K562 (cell line): ENCODE data around the gene CHURC1. TPM values are rescaled to one million over a fixed set of nuclear protein-coding genes. Genes with fewer than 3 reads are reported as not detected.

Experiments used
- ATAC-seq: fragments of 200-7000 bp; cut with Tn5 transposase; 3 replicates; pipeline ENCODE4 v1.9.1; 2020; ENCODE audit warnings: moderate library complexity
- BruUV-seq: library from RNA; stranded (reverse); fragments of 400-500 nt; replicated peaks from 2 replicates; lab custom pipeline; 2021; lab: Mats Ljungman, UMichigan
- CTCF ChIA-PET: fragments of 300-600 bp; formaldehyde crosslinking; extraction: SDS; loops from one replicate; lab custom pipeline; 2021; ENCODE audit warnings: low intra/inter-chr PET ratio; lab: Yijun Ruan, JAX
- POLR2A ChIA-PET: fragments of 300-600, 350-650 bp; sonication (Branson Sonifier 250); formaldehyde crosslinking; extraction: SDS; loops from one replicate; lab custom pipeline; 2021; ENCODE audit warnings: antibody characterized with exemption, inconsistent platforms; lab: Yijun Ruan, JAX
- DNase-seq, 4 experiments: peaks; one replicate each; pipeline versions ENCODE4 v3.0.0 to v3.0.0-alpha.2; 2011 to 2018; ENCODE audit warnings: low spot score in 3 of 4, mixed read lengths in 3 of 4; ENCODE audit errors: extremely low read depth in 1 of 4
- FAIRE-seq: peaks from 2 replicates; lab custom pipeline; 2011; peaks lifted over from hg19 to GRCh38; lab: Jason Lieb, UNC
- H2AFZ ChIP-seq: 2 replicates; pipeline ENCODE4 v1.6.0; 2011; ENCODE audit warnings: low read depth, low read length, control low read depth, inconsistent platforms
- H3K27ac ChIP-seq: fragments of 200-600 bp; 3 replicates; pipeline ENCODE4 v1.8.0; 2011; ENCODE audit warnings: low read depth, mild to moderate bottlenecking, control low read depth, inconsistent platforms, low read length, moderate library complexity, mixed read lengths; ENCODE audit errors: extremely low read depth
- H3K27me3 ChIP-seq, 2 experiments: fragments of 300-600 bp in 1 of 2; 2 replicates in 1 of 2; 3 replicates in 1 of 2; pipeline versions ENCODE4 v1.6.0 to v1.8.0; 2011; ENCODE audit warnings: inconsistent platforms in 2 of 2, low read length in 2 of 2, mild to moderate bottlenecking in 1 of 2, mixed read lengths in 1 of 2, moderate library complexity in 1 of 2; ENCODE audit not compliant: control insufficient read depth in 2 of 2, insufficient read depth in 2 of 2
- H3K36me3 ChIP-seq: fragments of 300-600 bp; 3 replicates; pipeline ENCODE4 v1.8.0; 2011; ENCODE audit warnings: mild to moderate bottlenecking, low read length, inconsistent platforms; ENCODE audit not compliant: control insufficient read depth, insufficient read depth
- H3K4me1 ChIP-seq, 2 experiments: fragments of 200-600 bp in 1 of 2; replicated peaks in 1 of 2; 2 replicates in 1 of 2; 3 replicates in 1 of 2; pipeline versions ENCODE4 v1.5.1 to v1.8.0; 2011; ENCODE audit warnings: inconsistent platforms in 2 of 2, low read length in 2 of 2, mild to moderate bottlenecking in 1 of 2, mixed read lengths in 1 of 2, moderate library complexity in 1 of 2; ENCODE audit not compliant: control insufficient read depth in 2 of 2, insufficient read depth in 2 of 2
- H3K4me2 ChIP-seq: 2 replicates; pipeline ENCODE4 v1.6.1; 2011; ENCODE audit warnings: low read length, control low read depth, inconsistent platforms, mixed read lengths; ENCODE audit not compliant: insufficient read depth
- H3K4me3 ChIP-seq: fragments of 200-600 bp; sonication (generic), shearing (Covaris generic); 2 replicates; pipeline ENCODE4 v1.5.1; 2016; ENCODE audit warnings: control low read depth, inconsistent platforms
- H3K79me2 ChIP-seq: fragments of 200-600 bp; 3 replicates; pipeline ENCODE4 v1.8.0; 2011; ENCODE audit warnings: low read length, inconsistent platforms; ENCODE audit not compliant: control insufficient read depth, insufficient read depth
- H3K9ac ChIP-seq, 2 experiments: 2 replicates each; pipeline versions ENCODE4 v1.6.0 to v1.6.1; 2011; ENCODE audit warnings: low read depth in 2 of 2, low read length in 2 of 2, control low read depth in 1 of 2, inconsistent platforms in 1 of 2, mild to moderate bottlenecking in 1 of 2, mixed read lengths in 1 of 2; ENCODE audit not compliant: insufficient read depth in 1 of 2
- H3K9me1 ChIP-seq: one replicate; pipeline ENCODE4 v1.6.0; 2011; ENCODE audit warnings: inconsistent platforms, mild to moderate bottlenecking, low read length, moderate library complexity; ENCODE audit not compliant: control insufficient read depth, insufficient read depth
- H3K9me3 ChIP-seq: replicated peaks from 2 replicates; pipeline ENCODE4 v1.5.1; 2011; ENCODE audit warnings: low read depth, low read length, inconsistent platforms; ENCODE audit not compliant: control insufficient read depth, insufficient read depth
- H4K20me1 ChIP-seq: replicated peaks from 2 replicates; pipeline ENCODE4 v1.6.1; 2011; ENCODE audit warnings: low read length, inconsistent platforms, mixed read lengths; ENCODE audit not compliant: control insufficient read depth, insufficient read depth
- ELK3 ChIP-seq: fragments of 450-650 bp; formaldehyde crosslinking; IDR thresholded peaks from 2 replicates; pipeline ENCODE4 v1.4.0; 2020; ENCODE audit warnings: mild to moderate bottlenecking
- MECOM ChIP-seq: fragments of 250-450 bp; sonication (Bioruptor Pico); IDR thresholded peaks from 2 replicates; pipeline ENCODE4 v1.8.0; 2022; ENCODE audit warnings: inconsistent platforms
- MEF2D ChIP-seq: conservative IDR thresholded peaks from 2 replicates; pipeline ENCODE4 v1.6.1; 2016; ENCODE audit warnings: low read depth, missing genetic modification characterization, missing compliant biosample characterization
- TCFL5 ChIP-seq: fragments of 250-450 bp; sonication (Bioruptor Pico); conservative IDR thresholded peaks from 2 replicates; pipeline ENCODE4 v1.6.1; 2021; ENCODE audit warnings: mild to moderate bottlenecking, moderate library complexity, matching md5 sums
- ZNF197 ChIP-seq: fragments of 200-800 bp; sonication (Bioruptor generic); IDR thresholded peaks from 2 replicates; pipeline ENCODE4 v1.6.1; 2016; ENCODE audit warnings: low read depth, missing genetic modification characterization, missing compliant biosample characterization
- ZNF696 ChIP-seq: fragments of 250-450 bp; sonication (Bioruptor Pico); conservative IDR thresholded peaks from 2 replicates; pipeline ENCODE4 v1.4.0; 2020; ENCODE audit warnings: mild to moderate bottlenecking, moderate library complexity
- WGBS: fragments of 100-300 bp; shearing (Covaris generic); methylation state at CpG from one replicate; pipeline ENCODE4 v1.1.6; 2016; ENCODE audit warnings: low coverage, mixed read lengths; ENCODE audit not compliant: insufficient coverage; ENCODE audit errors: missing lambda C conversion rate; 5-methylcytosine and 5-hydroxymethylcytosine counted together
- in situ Hi-C: fragments of 300-500 bp; cut with MboI; formaldehyde crosslinking; loops from 4 replicates; pipeline ENCODE4 v1.15.0; 2018; ENCODE audit warnings: inconsistent platforms, mixed read lengths
- intact Hi-C: fragments of 100-400 bp; cut with micrococcal nuclease; formaldehyde crosslinking; loops from 2 replicates; pipeline ENCODE4 v1.14.2; 2022
- polyA plus RNA-seq, 8 experiments: library from polyadenylated mRNA; depleted of rRNA in 4 of 8; stranded (reverse) in 5 of 8; unstranded in 3 of 8; fragments of >200 nt; fragmentation: Nextera tagmentation in 2 of 8; fragmentation: Illumina TruSeq in 1 of 8; extraction: Ambion mirVana in 2 of 8; extraction: Trizol in 1 of 8; gene quantifications; 2 replicates each; pipeline versions ENCODE4 v1.2.1 to v1.2.3, GENCODE V29; 2011 to 2014; ENCODE audit warnings: inconsistent platforms in 1 of 8, missing spikeins in 1 of 8
- total RNA-seq, 7 experiments: library from RNA; depleted of rRNA in 6 of 7; stranded (reverse); fragments of >200 nt in 6 of 7; fragmentation: Illumina TruSeq in 2 of 7; extraction: Trizol in 2 of 7; gene quantifications; 2 replicates each; pipeline versions ENCODE4 v1.2.1 to v1.2.3, GENCODE V29; 2011 to 2021; ENCODE audit warnings: low replicate concordance in 1 of 7
- TF ChIP-seq, protein P1 (sequence below): fragments of 450-650 bp; IDR thresholded peaks from 2 replicates; pipeline ENCODE4 v1.6.1; 2018; ENCODE audit warnings: mild to moderate bottlenecking, low read depth; ENCODE audit not compliant: partially characterized antibody
- TF ChIP-seq, protein P2 (sequence below), 2 experiments: fragments of 450-650 bp; IDR thresholded peaks; 2 replicates each; pipeline ENCODE4 v1.6.1; 2018; ENCODE audit warnings: mild to moderate bottlenecking in 2 of 2, low read depth in 1 of 2; ENCODE audit not compliant: partially characterized antibody in 2 of 2

CHURC1 gene
- total and polyA plus RNA-seq, 9 of the 15 experiments (the other 6 are each of a cell fraction or from before 2014, with no cell fraction given): 27.3 to 239 (median 45.6) TPM

- Histone ChIP-seq H3K4me3 (no peak overlapping the region), H3K27ac (no peak overlapping the region), H3K9me1 (peaks cover 5% of the 10 kb centered on the region), H3K27me3 (0 out of 5 replicates have a peak, but pooled peaks cover 0 to 5% of the 10 kb centered on the region in 2 experiments), H2AFZ (no peak overlapping the region), H3K4me2 (no peak overlapping the region), H4K20me1 (peaks cover 6% of the 10 kb centered on the region), H3K9me3 (no peaks in the 10 kb centered on the region), H3K9ac (no peak overlapping the region), H3K79me2 (no peaks in the 10 kb centered on the region)
- WGBS: 47% methylated on average over 9 of the region's 15 CpGs
- in situ Hi-C loops (no loop called here), intact Hi-C loops (no loop called here)
- FAIRE-seq: no peak
- POLR2A ChIA-PET: interaction anchor here (0.6 to 1.4 kb wide), 3 partner anchors 14 to 33 kb away, joined by 3 to 4 read pairs (median 3); no protein-coding TSS in a partner anchor
- CTCF ChIA-PET: no interaction called here
- TF ChIP-seq TCFL5 (CRISPR knock-in tag): no peak
- TF ChIP-seq, protein P1, sequence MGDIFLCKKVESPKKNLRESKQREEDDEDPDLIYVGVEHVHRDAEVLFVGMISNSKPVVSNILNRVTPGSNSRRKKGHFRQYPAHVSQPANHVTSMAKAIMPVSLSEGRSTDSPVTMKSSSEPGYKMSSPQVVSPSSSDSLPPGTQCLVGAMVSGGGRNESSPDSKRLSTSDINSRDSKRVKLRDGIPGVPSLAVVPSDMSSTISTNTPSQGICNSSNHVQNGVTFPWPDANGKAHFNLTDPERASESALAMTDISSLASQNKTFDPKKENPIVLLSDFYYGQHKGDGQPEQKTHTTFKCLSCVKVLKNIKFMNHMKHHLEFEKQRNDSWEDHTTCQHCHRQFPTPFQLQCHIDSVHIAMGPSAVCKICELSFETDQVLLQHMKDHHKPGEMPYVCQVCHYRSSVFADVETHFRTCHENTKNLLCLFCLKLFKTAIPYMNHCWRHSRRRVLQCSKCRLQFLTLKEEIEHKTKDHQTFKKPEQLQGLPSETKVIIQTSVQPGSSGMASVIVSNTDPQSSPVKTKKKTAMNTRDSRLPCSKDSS: no peak
- no peak for TF ChIP-seq MEF2D
- no peak for TF ChIP-seq ZNF197 (CRISPR knock-in tag)
- TF ChIP-seq, protein P2, sequence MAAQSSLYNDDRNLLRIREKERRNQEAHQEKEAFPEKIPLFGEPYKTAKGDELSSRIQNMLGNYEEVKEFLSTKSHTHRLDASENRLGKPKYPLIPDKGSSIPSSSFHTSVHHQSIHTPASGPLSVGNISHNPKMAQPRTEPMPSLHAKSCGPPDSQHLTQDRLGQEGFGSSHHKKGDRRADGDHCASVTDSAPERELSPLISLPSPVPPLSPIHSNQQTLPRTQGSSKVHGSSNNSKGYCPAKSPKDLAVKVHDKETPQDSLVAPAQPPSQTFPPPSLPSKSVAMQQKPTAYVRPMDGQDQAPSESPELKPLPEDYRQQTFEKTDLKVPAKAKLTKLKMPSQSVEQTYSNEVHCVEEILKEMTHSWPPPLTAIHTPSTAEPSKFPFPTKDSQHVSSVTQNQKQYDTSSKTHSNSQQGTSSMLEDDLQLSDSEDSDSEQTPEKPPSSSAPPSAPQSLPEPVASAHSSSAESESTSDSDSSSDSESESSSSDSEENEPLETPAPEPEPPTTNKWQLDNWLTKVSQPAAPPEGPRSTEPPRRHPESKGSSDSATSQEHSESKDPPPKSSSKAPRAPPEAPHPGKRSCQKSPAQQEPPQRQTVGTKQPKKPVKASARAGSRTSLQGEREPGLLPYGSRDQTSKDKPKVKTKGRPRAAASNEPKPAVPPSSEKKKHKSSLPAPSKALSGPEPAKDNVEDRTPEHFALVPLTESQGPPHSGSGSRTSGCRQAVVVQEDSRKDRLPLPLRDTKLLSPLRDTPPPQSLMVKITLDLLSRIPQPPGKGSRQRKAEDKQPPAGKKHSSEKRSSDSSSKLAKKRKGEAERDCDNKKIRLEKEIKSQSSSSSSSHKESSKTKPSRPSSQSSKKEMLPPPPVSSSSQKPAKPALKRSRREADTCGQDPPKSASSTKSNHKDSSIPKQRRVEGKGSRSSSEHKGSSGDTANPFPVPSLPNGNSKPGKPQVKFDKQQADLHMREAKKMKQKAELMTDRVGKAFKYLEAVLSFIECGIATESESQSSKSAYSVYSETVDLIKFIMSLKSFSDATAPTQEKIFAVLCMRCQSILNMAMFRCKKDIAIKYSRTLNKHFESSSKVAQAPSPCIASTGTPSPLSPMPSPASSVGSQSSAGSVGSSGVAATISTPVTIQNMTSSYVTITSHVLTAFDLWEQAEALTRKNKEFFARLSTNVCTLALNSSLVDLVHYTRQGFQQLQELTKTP (IDR thresholded peaks at IDR 0.05; ENCODE audit: low read depth in 1 of 2, partially characterized antibody in 2 of 2): no peak
- no peak for TF ChIP-seq ELK3 (CRISPR knock-in tag)
- TF ChIP-seq MECOM (CRISPR knock-in tag): no peak
- no peak for TF ChIP-seq ZNF696 (CRISPR knock-in tag)
- TF ChIP-seq, all 486 proteins: peak for 0
- BruUV-seq: no TSS peak
- ATAC-seq (no peak), DNase-seq (no peak)
- Histone ChIP-seq H3K4me1 (no peaks in the 10 kb centered on the region; a peak in 1 of 5 replicates), H3K36me3 (no peaks in the 10 kb centered on the region)
Measured at GRCh38 chr14:64965356-64966000, 51.2 kb downstream of the CHURC1 start.
